ENCODE data around the gene NANOGP8.

GRCh38 chr15:35107561-35107960 is 22.5 kb upstream of the NANOGP8 start:
- no peak for TF ChIP-seq POLR2A (IDR thresholded peaks at IDR 0.05)
- TF ChIP-seq CTCF (IDR thresholded peaks at IDR 0.05): no peak

Measured in body of pancreas (tissue), 4 donors.